ENCODE data around the gene IL31. TPM values are rescaled to one million over a fixed set of nuclear protein-coding genes. Genes with fewer than 3 reads are reported as not detected.
A peak's percentile ranks its signal among the peaks of the same experiment; 100 is the strongest.

The IL31 gene
- total RNA-seq, 3 donors from 2014 or later, result not detected

DNA sequence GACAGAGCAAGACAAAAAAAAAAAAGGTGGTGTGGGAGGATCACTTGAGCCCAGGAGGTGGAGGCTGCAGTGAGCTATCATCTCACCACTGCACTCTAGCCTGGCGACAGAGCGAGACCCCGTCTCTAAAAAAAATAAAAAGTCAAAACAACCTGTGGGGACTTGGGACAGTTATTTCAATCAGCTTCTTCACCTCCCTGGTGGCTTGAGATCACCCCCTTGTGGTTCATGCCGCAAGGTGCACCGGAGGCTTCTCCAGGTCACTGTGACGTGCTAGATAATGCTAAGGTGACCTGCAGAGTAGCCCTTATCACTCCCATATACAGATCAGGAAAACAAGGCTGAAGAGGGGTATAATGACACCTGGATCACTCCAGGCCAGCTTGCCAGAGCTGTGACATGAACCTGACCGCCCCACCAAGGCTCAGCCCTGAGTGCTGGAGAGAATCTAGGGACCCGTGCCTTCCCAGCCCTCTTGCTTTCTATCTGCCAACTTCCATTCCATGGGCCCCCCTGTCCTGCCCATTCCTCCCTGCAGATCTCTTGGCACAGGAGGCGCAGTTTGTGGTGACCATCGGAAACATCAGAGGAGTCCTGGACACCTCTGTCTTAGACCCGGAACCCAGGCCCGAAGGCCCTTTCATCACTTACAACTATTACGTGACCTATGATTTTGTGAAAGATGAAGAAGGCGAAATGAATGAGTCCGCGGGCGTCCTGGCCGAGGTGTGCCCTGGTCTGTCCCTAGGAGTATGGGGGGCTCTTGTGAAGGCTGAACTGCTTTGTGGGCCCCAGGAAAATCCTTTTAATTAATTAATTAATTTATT, 17.0 kb upstream of the IL31 start:
- peaks cover 9% of the 10 kb centered on the region for H3K4me1 ChIP-seq (ENCODE audit: low read depth)
- ATAC-seq, result peak; percentile 92

DNA sequence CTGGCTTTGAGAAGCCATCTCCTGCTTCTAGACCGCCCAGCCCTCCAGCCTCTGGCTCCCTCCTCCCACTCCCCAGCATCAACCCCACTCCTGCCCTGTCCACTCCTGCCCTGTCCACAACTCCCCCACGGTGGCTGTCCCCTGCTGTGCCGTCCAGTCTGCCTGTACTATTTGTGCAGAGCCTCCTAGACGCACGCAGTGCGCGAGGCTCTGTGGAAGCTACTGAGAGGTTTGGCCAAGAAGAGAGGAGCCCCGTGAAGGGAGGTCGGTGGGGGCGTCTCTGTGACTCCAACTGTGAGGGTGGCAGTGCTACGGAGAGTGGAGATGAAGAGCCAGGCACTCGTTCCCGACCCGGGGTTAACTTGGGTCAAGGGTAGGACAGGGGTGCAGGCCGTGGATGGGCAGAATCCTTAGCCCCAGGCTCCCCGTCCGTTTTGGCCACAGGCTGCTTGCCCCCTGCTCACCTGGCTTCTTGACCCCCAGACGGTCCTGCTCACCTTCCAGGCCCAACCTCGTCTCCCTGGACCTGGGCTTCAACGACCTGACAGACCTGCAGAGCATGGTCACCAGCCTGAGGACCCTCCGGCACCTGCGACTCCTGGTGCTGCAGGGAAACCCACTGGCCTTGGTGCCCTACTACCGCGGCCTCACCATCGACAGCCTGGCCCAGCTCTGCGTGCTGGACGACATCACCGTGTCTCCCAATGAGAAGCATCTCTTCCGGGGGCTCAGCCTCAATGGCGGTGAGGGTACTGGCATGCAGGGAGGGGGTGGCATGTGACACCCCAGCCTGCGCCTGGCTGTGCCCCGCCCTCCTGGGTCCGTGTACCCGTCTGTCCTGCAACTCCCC, 15.8 kb upstream of the IL31 start:
- TF ChIP-seq, protein P1, sequence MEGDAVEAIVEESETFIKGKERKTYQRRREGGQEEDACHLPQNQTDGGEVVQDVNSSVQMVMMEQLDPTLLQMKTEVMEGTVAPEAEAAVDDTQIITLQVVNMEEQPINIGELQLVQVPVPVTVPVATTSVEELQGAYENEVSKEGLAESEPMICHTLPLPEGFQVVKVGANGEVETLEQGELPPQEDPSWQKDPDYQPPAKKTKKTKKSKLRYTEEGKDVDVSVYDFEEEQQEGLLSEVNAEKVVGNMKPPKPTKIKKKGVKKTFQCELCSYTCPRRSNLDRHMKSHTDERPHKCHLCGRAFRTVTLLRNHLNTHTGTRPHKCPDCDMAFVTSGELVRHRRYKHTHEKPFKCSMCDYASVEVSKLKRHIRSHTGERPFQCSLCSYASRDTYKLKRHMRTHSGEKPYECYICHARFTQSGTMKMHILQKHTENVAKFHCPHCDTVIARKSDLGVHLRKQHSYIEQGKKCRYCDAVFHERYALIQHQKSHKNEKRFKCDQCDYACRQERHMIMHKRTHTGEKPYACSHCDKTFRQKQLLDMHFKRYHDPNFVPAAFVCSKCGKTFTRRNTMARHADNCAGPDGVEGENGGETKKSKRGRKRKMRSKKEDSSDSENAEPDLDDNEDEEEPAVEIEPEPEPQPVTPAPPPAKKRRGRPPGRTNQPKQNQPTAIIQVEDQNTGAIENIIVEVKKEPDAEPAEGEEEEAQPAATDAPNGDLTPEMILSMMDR (IDR thresholded peaks at IDR 0.05), result no peak
- intact Hi-C loops (cut with DNase I, micrococcal nuclease), result no loop called here
- ATAC-seq, result no peak
- Histone ChIP-seq H3K9me3 (no peaks in the 10 kb centered on the region), H3K36me3 (ENCODE audit: low read depth) (no peaks in the 10 kb centered on the region), H3K4me3 (no peak overlapping the region), H3K4me1 (ENCODE audit: low read depth) (peaks cover 9% of the 10 kb centered on the region)
- DNase-seq, result no peak

More for the DNA sequence above, 17.0 kb upstream of the IL31 start:
- Histone ChIP-seq H3K36me3 (ENCODE audit: low read depth) (no peaks in the 10 kb centered on the region), H3K9me3 (no peaks in the 10 kb centered on the region), H3K4me3 (no peak overlapping the region)
- DNase-seq, result peak in 2 of 3 donors; percentile 86 to 87
- intact Hi-C loops (cut with DNase I, micrococcal nuclease), result no loop called here
- TF ChIP-seq, protein P1 (IDR thresholded peaks at IDR 0.05), result peak; percentile 72

GRCh38 chr12:122187466-122187865, 13.4 kb upstream of the IL31 start:
- Histone ChIP-seq H3K36me3 (ENCODE audit: low read depth) (no peaks in the 10 kb centered on the region), H3K4me3 (no peak overlapping the region), H3K9me3 (no peaks in the 10 kb centered on the region), H3K4me1 (ENCODE audit: low read depth) (no peaks in the 10 kb centered on the region)
- intact Hi-C loops (cut with DNase I, micrococcal nuclease), result no loop called here
- DNase-seq (peak in 1 of 3 donors; percentile 32), ATAC-seq (no peak)
- TF ChIP-seq, protein P1 (IDR thresholded peaks at IDR 0.05), result no peak

DNA sequence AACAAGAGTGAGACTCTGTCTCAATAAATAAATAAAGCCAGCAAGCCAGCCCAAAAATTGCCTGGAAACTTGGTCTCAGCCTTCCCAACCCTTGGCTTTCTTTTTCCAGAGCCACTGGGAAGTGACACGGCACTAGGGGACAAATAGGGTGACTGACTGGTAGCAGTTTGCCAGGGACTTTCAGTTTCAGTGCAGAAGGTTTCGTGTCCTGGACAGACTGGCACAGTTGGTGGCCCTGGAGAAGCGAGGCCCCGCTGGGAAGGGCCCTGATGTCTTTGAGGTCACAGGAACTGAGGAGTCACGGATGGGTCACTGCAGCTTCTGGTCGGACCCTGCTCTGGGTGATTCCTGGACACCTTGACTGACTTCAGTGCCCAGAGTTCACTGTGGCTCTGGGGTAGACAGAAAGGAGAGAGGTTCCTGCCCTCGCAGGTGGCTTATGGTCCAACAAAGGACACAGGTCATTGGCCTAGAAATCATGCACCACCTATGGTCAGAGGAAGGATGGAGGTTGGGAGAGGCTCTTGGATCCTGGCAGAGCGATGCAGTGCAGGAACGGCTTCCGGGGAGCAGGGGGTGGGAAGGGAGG, 11.6 kb upstream of the IL31 start:
- no peaks in the 10 kb centered on the region for H3K9me3 ChIP-seq

DNA sequence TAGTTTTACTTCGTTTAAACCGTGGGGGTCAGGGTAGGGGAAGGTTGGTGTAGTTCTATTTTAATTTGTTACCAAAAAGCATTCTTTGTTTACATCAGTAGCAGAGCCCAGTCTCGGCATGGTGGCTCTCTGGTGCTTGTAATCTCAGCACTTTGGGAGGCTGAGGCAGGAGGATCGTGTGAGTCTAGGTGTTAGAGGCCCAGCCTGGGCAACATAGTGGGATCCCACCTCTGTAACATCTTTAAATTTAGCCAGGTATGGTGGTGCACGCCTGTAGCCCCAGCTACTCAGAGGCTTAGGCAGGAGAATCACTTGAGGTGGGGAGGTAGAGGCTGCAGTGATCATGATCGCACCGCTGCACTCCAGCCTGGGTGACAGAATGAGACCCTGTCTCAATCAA, 11.1 kb upstream of the IL31 start:
- Histone ChIP-seq H3K4me3 (no peak overlapping the region), H3K4me1 (ENCODE audit: low read depth) (no peaks in the 10 kb centered on the region), H3K36me3 (ENCODE audit: low read depth) (no peaks in the 10 kb centered on the region), H3K9me3 (no peaks in the 10 kb centered on the region)
- TF ChIP-seq, protein P1 (IDR thresholded peaks at IDR 0.05), result no peak
- DNase-seq (no peak), ATAC-seq (no peak)
- intact Hi-C loops (cut with DNase I, micrococcal nuclease), result no loop called here

More for the DNA sequence above, 11.6 kb upstream of the IL31 start:
- intact Hi-C loops (cut with DNase I, micrococcal nuclease), result no loop called here
- H3K4me3 ChIP-seq, result no peak overlapping the region
- DNase-seq (no peak), ATAC-seq (no peak)
- H3K36me3 ChIP-seq (ENCODE audit: low read depth), result no peaks in the 10 kb centered on the region
- H3K4me1 ChIP-seq (ENCODE audit: low read depth), result no peaks in the 10 kb centered on the region
- TF ChIP-seq, protein P1 (IDR thresholded peaks at IDR 0.05), result no peak
